Measurements from ENCODE around the gene VAT1L.

GRCh38 chr16:77993111-77993985 lies 205.0 kb downstream of the VAT1L start:
- TF ChIP-seq CTCF (IDR thresholded peaks at IDR 0.05; ENCODE audit: low read length), result no peak
- TF ChIP-seq EZH2 (optimal IDR thresholded peaks at IDR 0.05; ENCODE audit: low read depth, low read length), result no peak
- TF ChIP-seq EZH2phosphoT487 (IDR thresholded peaks at IDR 0.05; ENCODE audit: low read length), result no peak
